Frontal cortex (tissue), 4 donors: ENCODE data around the gene IFT57. TPM values are rescaled to one million over a fixed set of nuclear protein-coding genes. Genes with fewer than 3 reads are reported as not detected.

Experiments used
- DNase-seq, 2 donors: peaks; one replicate each; pipeline ENCODE4 v3.0.0; 2012; ENCODE audit warnings: low spot score in 2 of 2
- FAIRE-seq: peaks from 2 replicates; lab custom pipeline; 2012; peaks lifted over from hg19 to GRCh38; lab: Jason Lieb, UNC
- total RNA-seq: library from RNA; depleted of rRNA; stranded (reverse); fragments of >200 nt; gene quantifications from one replicate; pipeline ENCODE4 v1.2.3, GENCODE V29; 2014
- donor health status: control.
- donor health status: control.
- donor health status: control.

The IFT57 gene
- total RNA-seq, 1 donor from 2014 or later, result 39.9 TPM

- FAIRE-seq (no peak), DNase-seq (no peak)
These were observed 831 bp downstream of the IFT57 start for GRCh38 chr3:108221393-108221792.

DNA sequence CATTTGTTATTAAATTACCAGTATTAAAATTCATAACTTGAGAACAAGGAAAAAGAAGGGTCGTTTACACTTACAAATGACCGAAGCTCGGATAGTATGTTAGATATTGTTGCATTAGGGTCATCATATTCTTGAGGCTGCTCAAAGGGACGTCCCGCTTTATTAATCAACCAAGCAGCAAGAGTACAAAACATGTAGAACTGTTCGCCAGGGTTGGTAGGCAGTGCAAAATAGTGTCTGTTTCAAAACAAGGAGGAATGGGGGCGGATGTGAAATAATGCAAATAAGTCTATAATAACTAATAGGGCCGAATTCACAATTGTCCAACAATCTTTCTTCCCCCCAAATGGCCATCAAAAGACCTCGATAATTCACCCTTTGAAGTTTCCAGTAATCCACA lies 2.9 kb downstream of the IFT57 start:
- FAIRE-seq (no peak), DNase-seq (no peak)

DNA sequence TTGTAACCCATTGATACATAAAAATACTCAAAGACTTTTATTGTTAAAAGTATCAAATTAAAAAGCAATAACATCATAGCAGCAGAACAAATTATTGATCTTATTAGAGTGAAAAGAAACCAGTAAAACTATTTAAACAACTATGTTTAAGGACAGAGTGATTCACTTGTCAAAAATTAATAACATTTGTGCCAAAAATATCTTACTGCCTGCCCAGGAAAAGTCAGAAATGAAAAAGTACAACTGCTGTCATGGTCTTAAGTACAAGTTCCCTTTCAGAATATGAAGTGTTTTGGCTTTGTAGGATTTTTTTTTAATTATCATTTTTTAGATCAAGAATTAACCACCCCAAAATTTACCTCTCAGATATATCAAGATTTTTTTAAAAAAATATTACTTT lies 3.4 kb downstream of the IFT57 start:
- DNase-seq (no peak), FAIRE-seq (no peak)

DNA sequence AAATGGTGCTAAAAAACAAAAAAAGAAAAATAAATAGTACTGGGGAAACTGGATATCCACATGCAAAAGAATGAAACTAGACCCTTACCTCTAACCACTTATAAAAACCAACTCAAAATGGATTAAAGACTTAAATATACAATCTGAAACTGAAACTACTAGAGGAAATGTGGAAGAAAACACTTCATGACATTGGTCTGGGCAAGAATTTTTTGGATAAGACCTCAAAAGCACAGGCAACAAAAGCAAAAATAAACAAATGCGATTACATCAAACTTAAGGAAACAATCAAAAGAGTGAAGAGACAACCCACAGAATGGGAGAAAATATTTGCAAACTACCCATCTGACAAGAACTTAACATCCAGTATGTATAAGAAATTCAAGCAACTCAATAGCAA lies 6.4 kb downstream of the IFT57 start:
- no peak for DNase-seq
- FAIRE-seq, result no peak

- no peak for FAIRE-seq
- DNase-seq, result no peak
These were observed 12.6 kb downstream of the IFT57 start for GRCh38 chr3:108209579-108209978.

DNA sequence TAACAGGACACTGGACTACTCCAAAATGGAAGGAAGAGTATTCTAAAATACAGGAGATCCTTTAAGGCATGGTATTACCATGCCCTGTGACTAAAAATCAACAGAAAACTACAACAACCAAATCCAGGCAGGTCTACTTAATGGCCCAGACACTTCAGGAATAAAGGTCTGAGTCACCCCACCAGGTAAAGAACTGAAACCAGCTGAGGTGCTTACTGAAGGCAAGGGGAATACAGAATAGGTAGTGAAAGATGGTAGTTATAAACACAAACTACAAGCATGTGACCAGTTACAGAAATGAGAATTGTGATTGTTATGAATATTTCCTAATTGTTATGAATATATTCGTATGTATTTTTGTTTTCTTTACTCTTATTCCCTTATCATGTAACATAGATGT lies 13.4 kb downstream of the IFT57 start:
- DNase-seq (no peak), FAIRE-seq (no peak)

GRCh38 chr3:108202834-108203233 lies 19.4 kb downstream of the IFT57 start:
- DNase-seq (no peak), FAIRE-seq (no peak)

DNA sequence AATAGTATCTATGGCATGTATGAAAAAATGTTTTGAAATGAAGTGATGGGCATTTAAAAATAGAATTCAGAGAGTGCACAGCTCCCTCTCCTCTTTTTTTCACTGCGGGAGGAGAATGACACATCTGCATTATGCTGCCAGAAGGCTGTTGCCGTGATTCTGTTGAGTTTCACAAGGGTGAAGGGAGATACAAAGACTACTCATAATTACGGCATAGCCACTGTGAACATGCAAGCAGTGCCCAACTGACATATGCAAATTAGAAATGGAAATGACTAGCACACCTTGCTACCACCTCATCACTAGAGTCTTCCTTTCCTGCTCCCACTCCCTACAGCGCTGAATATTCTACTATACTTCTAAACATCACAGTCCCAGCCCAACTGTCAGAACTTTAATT lies 20.1 kb downstream of the IFT57 start:
- DNase-seq (no peak), FAIRE-seq (no peak)

- no peak for FAIRE-seq
- DNase-seq, result no peak
These were observed 21.0 kb downstream of the IFT57 start for GRCh38 chr3:108201258-108201657.

GRCh38 chr3:108200578-108200977 lies 21.6 kb downstream of the IFT57 start:
- DNase-seq (no peak), FAIRE-seq (no peak)

GRCh38 chr3:108200024-108200423 lies 22.2 kb downstream of the IFT57 start:
- no peak for DNase-seq
- no peak for FAIRE-seq

DNA sequence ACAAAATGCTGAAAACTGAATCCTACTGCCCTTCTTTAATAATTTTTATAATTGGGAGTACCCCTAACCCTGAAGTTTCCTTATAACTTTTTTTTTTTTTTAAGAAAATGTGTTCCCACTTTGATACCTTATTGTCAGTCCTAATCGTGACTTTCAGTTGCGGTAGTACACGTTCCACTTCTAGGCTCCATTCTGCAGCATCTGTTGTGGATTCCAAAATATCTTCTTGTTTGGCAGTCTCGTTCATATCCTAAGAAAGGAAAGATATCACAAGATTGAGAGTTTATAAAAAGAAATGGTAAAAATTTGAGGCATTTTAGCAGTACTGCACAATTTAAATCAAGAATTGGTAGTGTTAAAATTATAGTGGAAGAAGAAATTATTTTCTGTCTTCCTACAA lies 30.8 kb downstream of the IFT57 start:
- no peak for DNase-seq
- no peak for FAIRE-seq

DNA sequence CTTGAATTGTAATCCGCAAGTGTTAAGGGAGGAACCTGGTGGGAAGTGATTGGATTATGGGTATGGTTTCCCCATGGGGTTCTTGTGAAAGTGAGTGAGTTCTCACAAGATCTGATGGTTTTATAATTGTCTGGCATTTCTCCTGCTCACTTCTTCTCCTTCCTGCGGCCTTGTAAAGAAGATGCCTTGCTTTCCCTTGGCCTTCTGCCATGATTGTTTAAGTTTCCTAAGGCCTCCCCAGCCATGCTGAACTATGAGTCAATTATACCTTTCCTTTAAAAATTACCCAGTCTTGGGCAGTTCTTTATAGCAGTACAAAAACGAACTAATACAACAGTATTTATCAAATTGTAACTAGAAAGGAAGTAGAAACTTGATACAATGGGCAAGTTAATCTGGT lies 31.9 kb downstream of the IFT57 start:
- FAIRE-seq, result no peak
- no peak for DNase-seq

- DNase-seq (no peak), FAIRE-seq (no peak)
These were observed 32.8 kb downstream of the IFT57 start for GRCh38 chr3:108189440-108189839.

- DNase-seq, result no peak
- FAIRE-seq, result no peak
These were observed 36.7 kb downstream of the IFT57 start for GRCh38 chr3:108185536-108185935.

- FAIRE-seq, result no peak
- DNase-seq, result no peak
These were observed 37.4 kb downstream of the IFT57 start for GRCh38 chr3:108184824-108185223.

DNA sequence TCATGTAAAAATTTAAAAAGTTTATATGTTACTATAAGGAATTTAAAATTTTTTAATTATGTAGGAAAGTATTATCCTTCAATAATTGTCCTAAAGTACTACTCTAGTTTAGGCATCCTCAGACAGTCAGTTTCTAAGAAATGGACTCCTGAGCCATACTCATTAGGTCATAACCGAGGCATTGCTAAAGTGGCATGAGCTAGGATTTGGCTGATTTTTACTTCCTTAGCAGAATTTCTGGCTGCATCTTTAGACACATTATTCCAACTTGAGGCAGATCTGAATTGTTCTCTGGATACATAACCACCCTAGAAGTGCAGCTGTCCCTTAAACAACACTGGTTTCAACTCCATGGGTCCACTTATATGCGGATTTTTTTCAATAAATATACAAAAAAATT lies 38.3 kb downstream of the IFT57 start:
- DNase-seq, result no peak
- no peak for FAIRE-seq

DNA sequence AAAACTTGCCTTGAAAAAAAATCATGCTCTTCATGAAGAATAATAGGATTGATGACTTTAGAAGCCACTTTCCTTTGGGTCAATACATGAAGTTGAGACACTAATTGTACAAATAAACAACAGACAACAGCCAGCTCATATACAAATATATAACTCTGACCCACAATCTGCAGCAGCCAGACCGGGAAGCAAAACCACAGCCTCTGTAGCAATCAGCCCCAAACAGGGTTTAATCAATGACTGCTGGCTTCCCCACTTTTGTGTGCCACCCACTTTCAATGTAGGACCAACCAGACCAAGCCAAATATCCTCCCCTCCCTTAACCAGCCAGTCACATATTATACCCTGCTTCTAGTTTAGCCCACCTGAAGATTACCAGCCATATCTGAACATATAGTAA lies 39.0 kb downstream of the IFT57 start:
- DNase-seq (no peak), FAIRE-seq (no peak)

DNA sequence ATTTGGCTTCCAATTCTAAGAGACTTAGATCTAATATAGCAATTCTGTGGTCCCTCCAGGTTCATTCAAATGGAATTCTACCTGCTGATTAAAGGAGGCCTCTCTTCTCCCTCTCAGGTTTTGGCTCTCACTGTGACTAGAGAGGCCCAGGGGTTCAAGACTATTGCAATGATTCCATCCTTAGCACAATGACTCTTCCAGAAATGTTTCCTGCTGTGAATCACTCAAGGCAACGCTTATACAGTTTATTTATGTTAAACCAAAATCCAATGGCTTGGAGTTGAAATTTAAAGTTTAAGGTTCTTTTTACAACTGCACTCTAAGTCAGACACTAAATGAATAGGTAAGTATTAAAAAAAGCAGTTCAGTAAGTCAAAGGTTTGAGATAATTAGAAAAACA lies 39.9 kb downstream of the IFT57 start:
- FAIRE-seq, result no peak
- DNase-seq, result no peak

DNA sequence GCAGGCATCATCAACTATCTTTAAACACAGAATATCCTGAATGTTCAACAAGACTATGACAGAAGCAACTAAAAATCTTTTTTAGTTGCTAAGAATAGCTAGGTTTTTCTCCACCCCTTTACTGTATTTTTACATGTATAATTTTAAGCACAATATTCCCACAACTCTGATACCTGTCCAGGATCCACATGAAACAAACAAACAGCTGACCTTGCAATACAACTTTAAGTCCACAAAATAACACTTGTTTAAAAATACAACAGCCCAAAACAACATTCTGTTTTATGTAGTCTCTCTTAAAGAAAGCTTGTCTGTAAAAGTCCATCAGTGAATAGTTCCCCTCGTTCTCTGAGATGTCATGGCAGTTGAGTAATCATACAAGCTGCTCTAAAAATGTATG lies 41.1 kb downstream of the IFT57 start:
- no peak for FAIRE-seq
- DNase-seq, result no peak

DNA sequence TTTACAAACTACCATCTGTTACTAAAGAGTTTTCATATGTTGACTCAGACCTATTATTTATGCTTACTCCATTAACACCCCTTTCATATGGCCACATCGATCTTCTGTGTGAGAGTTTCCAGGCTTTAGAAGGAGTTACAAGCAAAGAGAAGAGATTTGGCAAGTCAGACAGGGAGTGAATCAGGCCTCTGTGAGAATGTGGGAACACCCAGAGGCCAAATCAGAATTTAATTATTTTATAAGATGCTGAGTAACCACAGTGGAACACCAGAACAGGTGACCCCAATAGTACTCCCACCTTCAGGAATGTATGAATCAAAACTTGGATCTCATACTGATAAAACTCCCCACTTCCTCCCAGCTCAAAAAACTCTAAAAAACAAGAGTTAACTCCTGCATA lies 42.0 kb downstream of the IFT57 start:
- DNase-seq, result no peak
- no peak for FAIRE-seq

GRCh38 chr3:108178676-108179075 lies 43.5 kb downstream of the IFT57 start:
- DNase-seq, result no peak
- no peak for FAIRE-seq

GRCh38 chr3:108177536-108177935 lies 44.7 kb downstream of the IFT57 start:
- DNase-seq, result no peak
- no peak for FAIRE-seq
